ENCODE measurements around the gene AEN. TPM values are rescaled to one million over a fixed set of nuclear protein-coding genes. Genes with fewer than 3 reads are reported as not detected.
"Not testable (repeated sequence)": the region's sequence is repeated elsewhere in the genome, so short reads cannot be mapped to it uniquely, and the experiment has no call there.

AEN gene
- total RNA-seq, 3 donors from 2014 or later, result 8.9 to 22.6 (median 13.3) TPM

GRCh38 chr15:88638626-88639372 lies 17.7 kb downstream of the AEN start, which contains the start of gene ISG20:
TSS of gene ISG20 (plus strand) at chr15:88639016. CDS start at chr15:88639367, 351 bp downstream.
- peaks cover 26% of the 10 kb centered on the region for H3K4me1 ChIP-seq (ENCODE audit: low read depth)
- peak within 1 kb of the TSS; percentile 22 for H3K4me3 ChIP-seq
- peak; percentile 92 to 99 (median 94) for DNase-seq
- ATAC-seq, result peak; percentile 86
- H3K9me3 ChIP-seq, result no peaks in the 10 kb centered on the region
- intact Hi-C loops (cut with DNase I, micrococcal nuclease), result no loop called here
- TF ChIP-seq, protein P1, sequence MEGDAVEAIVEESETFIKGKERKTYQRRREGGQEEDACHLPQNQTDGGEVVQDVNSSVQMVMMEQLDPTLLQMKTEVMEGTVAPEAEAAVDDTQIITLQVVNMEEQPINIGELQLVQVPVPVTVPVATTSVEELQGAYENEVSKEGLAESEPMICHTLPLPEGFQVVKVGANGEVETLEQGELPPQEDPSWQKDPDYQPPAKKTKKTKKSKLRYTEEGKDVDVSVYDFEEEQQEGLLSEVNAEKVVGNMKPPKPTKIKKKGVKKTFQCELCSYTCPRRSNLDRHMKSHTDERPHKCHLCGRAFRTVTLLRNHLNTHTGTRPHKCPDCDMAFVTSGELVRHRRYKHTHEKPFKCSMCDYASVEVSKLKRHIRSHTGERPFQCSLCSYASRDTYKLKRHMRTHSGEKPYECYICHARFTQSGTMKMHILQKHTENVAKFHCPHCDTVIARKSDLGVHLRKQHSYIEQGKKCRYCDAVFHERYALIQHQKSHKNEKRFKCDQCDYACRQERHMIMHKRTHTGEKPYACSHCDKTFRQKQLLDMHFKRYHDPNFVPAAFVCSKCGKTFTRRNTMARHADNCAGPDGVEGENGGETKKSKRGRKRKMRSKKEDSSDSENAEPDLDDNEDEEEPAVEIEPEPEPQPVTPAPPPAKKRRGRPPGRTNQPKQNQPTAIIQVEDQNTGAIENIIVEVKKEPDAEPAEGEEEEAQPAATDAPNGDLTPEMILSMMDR (IDR thresholded peaks at IDR 0.05), result peak; percentile 56
- no peaks in the 10 kb centered on the region for H3K36me3 ChIP-seq (ENCODE audit: low read depth)

DNA sequence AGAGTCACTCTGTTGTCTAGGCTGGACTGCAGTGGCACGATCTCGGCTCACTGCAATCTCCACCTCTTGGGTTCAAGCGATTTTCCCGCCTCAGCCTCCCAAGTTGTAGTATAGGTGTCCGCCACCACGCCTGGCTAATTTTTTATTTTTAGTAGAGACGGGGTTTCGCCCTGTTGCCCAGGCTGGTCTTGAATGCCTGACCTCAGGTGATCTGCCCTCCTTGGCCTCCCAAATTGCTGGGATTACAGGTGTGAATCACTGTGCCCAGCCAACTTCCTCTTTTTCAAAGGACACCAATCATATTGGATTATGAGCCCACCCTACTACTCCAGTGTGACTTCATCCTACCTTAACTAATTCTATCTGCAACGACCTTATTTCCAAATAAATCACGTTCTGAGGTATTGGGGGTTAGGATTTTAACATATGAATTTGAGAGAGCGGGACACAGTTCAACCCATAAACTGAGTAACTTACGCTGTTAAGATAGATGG lies 20.9 kb downstream of the AEN start:
- no peaks in the 10 kb centered on the region for H3K9me3 ChIP-seq
- TF ChIP-seq, protein P1 (IDR thresholded peaks at IDR 0.05), result no peak
- ATAC-seq, result no peak
- intact Hi-C loops (cut with DNase I, micrococcal nuclease), result no loop called here
- H3K4me1 ChIP-seq (ENCODE audit: low read depth), result peaks cover 29% of the 10 kb centered on the region
- no peaks in the 10 kb centered on the region for H3K36me3 ChIP-seq (ENCODE audit: low read depth)
- H3K4me3 ChIP-seq, result no peak overlapping the region
- DNase-seq, result no peak

GRCh38 chr15:88642514-88642913 lies 21.4 kb downstream of the AEN start:
- intact Hi-C loops (cut with DNase I, micrococcal nuclease); H3K9me3 ChIP-seq; ATAC-seq; H3K4me3 ChIP-seq; DNase-seq; H3K36me3 ChIP-seq (ENCODE audit: low read depth): not testable (repeated sequence)
- peaks cover 34% of the 10 kb centered on the region for H3K4me1 ChIP-seq (ENCODE audit: low read depth)

DNA sequence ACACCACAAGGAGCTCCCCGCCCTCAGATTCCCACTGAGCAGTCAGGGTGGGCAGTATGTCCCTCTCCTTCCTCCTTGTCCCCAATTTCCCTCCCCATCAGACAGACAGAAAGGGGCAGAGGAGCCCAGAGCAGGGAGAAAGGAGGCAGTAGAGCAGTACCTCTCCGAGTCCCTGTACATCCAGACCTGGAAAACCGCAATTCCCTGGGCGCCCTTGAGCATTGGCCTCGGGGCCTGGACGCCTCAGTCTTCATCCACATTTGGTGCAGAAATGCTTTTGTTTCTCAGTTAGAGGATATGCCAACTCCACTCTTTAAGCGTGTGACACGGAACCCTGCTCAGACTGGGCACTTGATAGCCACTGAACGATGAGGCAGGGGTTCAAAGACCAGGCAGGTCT lies 23.6 kb downstream of the AEN start:
- intact Hi-C loops (cut with DNase I, micrococcal nuclease), result no loop called here
- Histone ChIP-seq H3K4me3 (no peak overlapping the region), H3K4me1 (ENCODE audit: low read depth) (peaks cover 37% of the 10 kb centered on the region), H3K36me3 (ENCODE audit: low read depth) (no peaks in the 10 kb centered on the region), H3K9me3 (no peaks in the 10 kb centered on the region)
- DNase-seq, result peak in 1 of 3 donors; percentile 13
- no peak for ATAC-seq
- TF ChIP-seq, protein P1 (IDR thresholded peaks at IDR 0.05), result no peak

- Histone ChIP-seq H3K4me1 (ENCODE audit: low read depth) (peaks cover 30% of the 10 kb centered on the region), H3K4me3 (no peak overlapping the region), H3K9me3 (no peaks in the 10 kb centered on the region), H3K36me3 (ENCODE audit: low read depth) (no peaks in the 10 kb centered on the region)
- TF ChIP-seq, protein P1 (IDR thresholded peaks at IDR 0.05), result no peak
- ATAC-seq (no peak), DNase-seq (peak in 1 of 3 donors; percentile 18)
- intact Hi-C loops (cut with DNase I, micrococcal nuclease), result no loop called here
Observed at GRCh38 chr15:88645171-88646087, 24.3 kb downstream of the AEN start.

DNA sequence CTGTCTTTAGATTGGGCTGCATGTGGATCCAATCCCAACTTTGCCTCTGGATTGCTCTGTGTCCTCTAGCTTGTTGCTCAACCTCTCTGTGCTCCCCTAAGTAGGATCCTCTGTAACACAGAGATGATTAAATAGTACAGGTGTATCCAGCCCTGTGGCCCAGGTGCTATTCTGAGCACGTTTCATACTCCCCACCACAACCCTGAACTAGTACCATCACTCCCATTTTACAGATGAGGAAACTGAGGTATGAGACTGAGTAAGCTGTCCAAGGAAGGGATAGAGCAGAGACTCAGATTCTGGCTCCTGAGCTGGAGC lies 24.9 kb downstream of the AEN start:
- peaks cover 27% of the 10 kb centered on the region for H3K4me1 ChIP-seq (ENCODE audit: low read depth)
- intact Hi-C loops (cut with DNase I, micrococcal nuclease), result no loop called here
- no peak overlapping the region for H3K4me3 ChIP-seq
- H3K9me3 ChIP-seq, result no peaks in the 10 kb centered on the region
- no peak for DNase-seq
- no peaks in the 10 kb centered on the region for H3K36me3 ChIP-seq (ENCODE audit: low read depth)
- TF ChIP-seq, protein P1 (IDR thresholded peaks at IDR 0.05), result no peak
- ATAC-seq, result no peak

Data from mucosa of descending colon (tissue), 3 donors.